HG03095 (cell line): Measurements from ENCODE around the gene VWC2L.

Experiments
- ATAC-seq: cut with Tn5 transposase; IDR thresholded peaks from one replicate; pipeline ENCODE4 v1.9.1; 2021; ENCODE audit warnings: moderate library complexity; ENCODE audit not compliant: unreplicated experiment

VWC2L gene

DNA sequence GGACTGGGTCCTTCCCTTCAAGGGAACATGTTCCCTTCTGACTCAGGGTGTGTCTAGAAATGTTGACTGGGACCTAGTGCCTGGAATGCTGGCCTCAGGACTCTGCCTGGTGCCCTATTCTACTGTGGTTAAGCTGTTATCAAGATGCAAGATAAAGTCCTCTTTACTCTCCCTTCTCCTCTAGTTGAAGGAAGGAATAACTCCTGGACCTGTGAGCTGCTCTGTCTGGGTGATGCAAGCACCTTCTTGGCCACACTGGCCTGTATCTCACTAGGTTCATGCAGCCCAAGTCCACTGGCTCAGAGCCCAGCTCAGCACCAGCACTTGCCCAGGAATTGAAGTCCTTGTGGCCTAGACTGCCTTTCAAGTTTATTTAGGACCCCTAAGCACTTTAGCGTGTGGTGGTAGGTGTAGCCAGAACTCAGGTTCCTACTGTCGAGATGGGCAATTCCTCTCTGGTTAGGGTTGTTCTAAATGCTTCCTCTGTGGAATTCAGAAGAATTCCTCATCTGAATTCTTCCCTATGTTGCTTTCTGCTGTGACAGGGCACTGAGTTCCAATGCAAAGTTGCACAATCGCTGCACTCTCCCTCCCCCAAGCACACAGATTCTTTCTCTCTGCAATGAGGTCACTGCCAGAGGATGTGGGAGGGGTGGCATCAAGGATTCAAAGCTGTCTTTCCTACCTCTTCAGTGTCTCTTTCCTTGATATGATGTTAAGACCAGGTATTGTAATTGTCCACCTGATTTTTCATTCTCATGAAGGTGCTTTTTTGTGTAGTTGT lies 54.7 kb downstream of the VWC2L start:
- no peak for ATAC-seq

DNA sequence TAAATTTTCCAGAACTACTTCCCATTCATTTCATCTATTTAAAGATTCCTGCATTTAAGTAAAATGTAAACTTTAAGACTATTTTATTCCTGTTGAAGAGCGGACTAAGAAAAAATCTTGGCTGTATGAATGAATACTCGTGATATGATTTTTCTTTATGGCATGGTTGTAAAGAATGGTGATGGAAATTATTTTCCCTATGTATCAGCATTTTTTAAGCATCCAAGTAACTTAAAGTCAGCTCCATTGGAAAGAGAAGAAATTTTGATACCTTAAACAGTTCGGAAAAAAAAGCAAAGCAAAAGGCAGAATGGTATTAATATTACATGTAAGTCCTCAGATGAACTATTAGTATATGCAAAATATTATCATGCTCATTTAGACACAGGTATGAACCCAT lies 58.9 kb downstream of the VWC2L start:
- ATAC-seq: no peak

DNA sequence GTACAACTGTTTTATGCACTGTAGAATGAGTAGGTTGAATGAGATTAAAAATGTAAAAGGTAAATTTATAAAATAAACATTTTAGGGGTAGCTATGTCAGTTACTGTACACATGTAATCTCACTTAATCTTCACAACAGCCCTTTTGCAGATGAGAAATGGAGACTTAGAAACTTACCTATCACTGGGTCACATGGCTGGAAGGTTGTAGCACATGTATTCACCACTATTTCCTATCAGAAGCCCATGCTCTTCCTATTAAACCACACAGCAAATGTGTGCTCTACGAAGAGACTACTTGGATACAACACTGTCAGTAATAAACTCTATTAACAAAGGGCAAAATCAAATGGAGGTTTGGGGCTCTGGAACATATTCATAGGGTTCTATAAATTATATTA lies 60.5 kb downstream of the VWC2L start:
- ATAC-seq: no peak

DNA sequence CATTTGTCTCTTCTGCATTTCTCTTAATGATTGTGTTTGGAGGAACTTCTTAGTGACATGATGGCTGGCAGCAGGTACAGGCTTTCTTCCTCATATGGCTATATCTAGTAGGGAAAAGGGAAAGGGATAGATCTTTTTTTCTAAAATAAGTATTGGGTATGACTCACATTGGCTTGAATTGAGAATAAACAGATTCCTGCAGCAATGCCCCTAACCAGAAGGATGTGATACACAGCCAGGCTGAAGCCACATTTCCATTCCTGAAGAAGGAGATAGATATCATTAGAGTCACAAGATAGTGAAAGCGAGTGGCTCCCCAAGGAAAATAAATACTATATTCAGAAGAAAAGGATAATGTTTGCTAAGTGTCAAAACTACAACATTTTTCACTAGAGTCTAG lies 61.1 kb downstream of the VWC2L start:
- ATAC-seq: no peak

DNA sequence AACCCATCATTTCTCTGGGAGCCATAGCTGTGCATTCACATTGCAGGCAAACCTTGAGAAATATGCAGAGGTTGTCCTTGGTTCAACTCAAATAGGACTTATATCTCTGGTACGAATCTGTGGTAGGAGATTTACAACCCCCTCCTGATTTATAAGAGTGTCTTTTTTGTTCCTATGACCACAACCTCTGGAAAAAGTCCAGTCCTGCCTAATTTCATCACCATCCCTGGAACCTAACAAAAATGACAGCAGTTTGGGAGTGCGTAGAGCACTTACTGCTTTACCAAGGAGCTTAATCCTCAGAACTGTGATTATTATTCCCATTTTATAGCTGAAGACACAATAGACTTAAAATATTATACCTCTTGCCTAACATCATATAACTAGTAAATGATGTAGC lies 66.5 kb downstream of the VWC2L start:
- ATAC-seq: no peak

DNA sequence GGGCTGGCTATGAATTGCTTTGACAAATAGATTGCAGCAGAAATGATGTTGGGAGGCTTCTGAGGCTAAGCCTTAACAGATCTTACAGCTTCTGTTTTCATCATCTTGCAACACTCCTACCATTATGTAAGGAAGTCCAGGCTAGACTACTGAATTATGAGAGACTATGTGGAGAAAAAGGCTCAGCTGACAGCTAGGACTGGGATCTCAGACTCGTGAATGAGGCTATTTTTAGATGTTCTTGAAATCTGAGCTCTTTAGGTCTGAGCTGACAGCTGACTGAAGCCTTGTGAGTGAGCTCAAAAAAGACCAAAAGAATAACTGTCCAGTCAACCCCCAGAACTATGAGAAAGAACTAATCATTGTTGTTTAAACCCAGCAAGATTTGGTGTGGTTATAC lies 70.3 kb downstream of the VWC2L start:
- ATAC-seq: no peak

DNA sequence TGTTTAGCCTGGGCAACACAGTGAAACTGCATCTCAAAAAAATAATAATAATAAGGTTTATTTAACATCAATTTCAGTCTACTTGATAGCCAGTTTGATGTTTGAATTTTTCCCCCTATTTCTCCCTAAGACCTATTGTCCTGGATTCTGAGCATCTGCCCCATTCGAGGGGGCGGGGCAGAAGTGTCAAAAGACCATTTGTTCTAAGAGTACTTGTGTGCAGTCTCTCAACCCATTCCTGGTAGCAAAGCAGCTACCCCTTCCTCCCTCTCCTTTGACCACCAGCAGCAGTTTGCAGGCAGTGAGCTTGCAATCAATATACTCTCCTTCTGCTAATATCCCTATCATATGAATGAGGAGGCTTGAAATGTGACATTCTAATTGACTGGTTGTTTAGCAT lies 71.9 kb downstream of the VWC2L start:
- no peak for ATAC-seq

DNA sequence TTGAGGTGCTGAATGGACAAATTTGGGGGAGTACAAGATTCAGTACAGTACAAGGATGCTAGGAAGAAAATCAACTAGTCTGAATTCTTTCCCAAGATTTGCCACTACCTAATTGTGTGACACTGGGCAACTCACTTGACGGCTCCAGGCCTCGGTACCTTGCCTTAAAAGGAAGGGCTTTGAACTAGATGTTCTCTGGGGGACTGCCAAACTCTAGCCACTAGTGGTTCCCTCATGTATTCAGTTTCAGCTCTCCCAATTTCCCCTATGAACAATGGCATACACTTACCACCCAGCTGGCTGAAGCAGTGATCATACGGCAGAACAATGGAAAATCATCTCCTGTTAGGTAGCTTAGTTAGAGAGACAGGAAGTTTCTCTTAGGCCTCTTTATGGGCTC lies 73.4 kb downstream of the VWC2L start:
- ATAC-seq: no peak

DNA sequence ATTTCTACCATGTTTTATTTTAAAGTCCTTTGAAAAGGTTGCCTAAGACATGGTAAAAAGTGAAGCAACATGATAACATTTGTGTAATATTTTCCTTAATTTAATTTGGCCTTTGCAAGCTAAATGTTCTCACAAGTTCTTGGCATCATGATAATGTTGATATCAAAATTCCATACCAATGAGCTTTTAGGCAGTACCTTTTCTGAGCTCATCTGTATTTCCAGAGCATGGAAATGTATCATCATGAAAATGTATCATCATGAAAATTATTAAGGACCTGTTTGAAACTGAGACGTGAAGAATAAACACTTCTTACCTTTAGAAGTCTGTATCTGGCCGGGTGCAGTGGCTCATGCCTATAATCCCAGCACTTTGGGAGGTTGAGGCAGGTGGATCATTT lies 73.8 kb downstream of the VWC2L start:
- no peak for ATAC-seq

DNA sequence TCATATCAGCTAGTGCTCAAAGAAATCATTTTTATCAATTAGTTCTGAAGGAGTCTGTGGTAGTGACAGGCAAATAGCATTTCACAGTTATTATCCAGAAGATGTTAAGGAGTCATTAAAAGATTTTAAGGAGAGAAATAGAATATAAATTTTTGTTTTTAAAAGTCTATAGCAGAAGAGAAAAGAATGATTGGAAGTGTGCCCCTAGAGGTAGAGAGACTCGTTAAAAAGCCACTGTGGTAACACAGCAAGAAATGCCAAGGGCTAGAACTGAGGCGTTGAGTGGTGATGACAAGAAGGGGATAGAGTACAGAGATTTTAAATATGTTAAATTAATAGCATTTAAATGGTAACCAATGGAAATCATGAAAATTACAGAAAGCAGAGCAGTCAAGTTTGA lies 78.3 kb downstream of the VWC2L start:
- no peak for ATAC-seq

DNA sequence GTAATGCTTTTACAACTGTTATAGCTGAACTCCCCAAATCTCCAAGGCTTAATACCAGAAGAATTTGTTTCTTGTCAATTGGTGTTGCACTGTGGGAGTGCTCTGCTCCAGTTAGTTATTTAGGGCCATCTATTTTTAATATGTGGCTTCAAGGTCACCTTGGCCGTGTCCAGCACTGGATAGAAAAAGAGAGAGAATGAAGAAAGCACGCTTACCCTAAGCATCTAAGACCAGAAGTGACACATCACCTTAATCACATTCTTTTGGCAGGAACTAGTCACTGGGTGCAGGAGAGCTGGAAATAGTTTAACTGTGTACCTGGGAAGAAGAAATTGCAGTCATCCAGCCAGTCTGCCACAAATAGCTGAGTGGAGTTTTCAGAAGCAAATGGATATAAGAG lies 78.8 kb downstream of the VWC2L start:
- no peak for ATAC-seq

DNA sequence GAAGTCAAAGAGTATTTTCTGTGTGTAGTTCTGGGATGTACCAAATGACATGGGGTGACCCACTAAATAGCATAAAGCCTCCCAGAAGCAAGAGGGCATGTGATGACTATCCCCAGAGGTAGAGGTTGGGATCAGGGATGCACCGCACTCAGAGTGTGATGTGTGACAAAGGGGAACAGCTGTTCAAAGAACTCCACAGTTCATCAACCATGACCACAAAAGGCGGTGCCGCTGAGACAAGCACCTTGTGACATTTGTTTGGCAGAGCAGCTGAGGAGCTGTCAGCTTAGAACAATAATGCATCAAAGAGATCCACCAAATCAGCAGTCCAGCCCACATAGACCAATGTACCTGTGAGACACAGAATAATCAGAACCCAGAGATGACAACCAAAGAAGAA lies 81.3 kb downstream of the VWC2L start:
- ATAC-seq: no peak

DNA sequence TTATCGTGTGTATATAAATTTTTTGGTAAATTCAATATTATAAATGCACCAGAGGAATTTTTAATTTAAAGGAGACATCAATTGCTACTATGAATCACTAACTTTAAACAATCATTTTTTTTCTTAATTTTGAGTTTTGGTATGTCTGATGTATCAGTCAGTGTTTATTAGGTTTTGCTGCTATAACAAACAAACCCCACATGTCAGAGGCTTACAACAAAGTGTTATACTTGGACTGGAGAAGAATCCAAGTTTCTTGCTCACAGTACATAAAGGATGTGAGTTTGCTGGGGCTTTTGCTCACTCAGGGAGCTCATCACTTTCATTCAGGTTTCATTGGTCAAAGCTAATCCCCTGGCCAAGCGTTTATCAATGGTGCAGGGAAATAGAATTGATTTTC lies 81.8 kb downstream of the VWC2L start:
- ATAC-seq: no peak

DNA sequence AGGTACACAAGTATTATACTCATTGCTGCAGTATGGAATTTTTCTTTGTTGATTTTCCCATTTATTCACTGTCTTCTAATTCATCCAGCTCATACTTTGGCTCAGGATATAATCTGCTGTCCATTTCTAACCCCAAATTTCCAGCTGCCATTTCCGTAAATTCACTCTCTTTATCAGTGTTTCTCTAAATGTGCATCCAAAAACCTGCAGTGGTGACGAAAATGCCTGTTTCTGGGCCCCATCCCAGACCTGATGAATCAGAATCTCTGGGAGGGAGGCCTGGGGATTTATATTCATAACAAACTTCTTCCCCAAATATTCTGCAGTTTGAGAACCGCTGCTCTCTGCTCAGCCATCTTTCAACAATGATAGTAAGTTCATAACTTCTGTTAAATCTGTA lies 86.6 kb downstream of the VWC2L start:
- no peak for ATAC-seq

DNA sequence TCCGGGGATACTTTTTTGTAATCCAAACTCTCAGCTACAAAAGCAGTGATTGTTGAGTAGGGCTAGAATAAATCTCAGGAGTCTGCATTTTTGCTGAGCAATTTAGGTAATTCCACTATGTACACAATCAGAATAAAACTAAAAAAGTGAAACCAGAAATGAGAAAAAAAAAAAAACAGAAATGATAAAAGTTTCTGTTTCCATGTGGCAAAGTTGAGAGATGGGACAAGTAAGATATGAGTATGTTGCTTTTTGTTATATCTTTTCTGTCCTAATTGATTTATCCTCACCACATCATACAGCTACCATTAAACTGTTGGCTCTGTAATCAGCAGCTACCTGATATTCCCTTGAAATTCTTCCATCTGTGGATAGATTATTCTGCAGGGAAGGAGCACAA lies 92.7 kb downstream of the VWC2L start:
- no peak for ATAC-seq

DNA sequence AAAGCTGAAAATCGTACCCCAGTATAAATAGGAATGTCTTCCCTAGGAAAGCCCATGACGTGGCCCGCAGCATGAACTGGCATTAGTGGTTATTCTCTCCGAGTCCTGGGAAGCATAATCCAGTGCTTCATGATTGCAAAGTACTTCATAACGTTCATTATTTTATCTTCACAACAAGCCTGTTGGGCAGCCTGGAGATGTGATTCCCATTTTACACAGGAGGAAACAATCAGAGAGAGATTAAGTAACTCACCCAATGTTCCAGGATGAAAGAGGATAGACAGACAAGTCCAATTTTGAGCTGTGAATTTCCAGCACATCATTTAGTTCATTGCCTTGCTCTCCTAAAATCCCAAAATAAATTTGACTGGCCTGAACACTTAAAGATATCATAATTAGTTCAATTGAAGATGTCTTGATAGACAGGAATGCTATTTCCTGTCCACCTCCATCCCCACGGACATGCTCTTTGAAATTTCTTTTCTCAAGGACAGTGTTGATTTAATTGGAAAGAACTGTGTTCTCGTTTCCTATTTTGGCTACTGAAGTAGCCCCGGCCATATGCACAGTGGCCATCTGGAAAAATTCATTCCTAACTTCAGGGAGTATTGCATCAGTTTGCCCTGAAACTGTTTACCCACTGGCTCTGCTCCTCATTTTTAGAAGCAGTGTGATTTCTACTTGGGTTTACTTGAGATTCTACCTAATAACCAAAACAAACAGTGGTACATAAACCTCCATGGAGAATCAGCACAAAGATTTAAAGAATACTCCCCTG lies 93.9 kb downstream of the VWC2L start:
- ATAC-seq: no peak

DNA sequence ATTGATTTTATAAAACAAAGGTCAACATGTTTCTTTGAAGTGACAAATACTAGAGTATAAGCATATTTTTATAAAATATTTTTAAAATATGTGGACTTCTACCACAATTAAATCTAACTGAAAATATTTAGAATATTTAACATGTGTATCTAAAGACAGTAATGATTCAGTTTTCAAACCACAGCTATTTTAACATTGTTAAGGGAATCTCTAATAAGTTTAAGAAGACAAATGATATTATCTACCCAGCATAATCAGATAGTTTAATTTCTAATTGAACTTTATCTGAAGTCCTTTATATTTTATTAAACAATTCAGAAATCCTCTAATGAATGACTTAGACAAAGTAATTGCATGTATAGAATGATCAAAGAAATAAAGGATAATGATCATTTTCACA lies 96.2 kb downstream of the VWC2L start:
- no peak for ATAC-seq

DNA sequence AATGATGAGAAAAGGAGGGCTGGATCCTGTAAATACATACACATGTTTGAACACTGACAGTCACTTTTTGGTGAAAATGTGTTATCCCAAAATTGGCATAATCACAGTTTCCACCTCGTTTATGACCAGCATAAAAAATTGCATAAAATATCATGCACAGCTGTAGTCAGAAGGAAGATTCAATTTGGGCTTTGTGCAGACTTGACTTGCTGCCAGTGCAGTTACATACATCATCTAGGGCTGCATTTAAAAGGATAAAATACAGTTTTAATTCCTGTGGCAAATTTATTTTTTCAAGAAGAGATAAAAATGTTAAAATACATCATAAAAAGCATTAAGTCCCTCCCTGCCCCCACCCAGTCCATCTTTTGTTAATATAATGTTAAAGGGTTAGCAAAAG lies 103.8 kb downstream of the VWC2L start:
- ATAC-seq: no peak

DNA sequence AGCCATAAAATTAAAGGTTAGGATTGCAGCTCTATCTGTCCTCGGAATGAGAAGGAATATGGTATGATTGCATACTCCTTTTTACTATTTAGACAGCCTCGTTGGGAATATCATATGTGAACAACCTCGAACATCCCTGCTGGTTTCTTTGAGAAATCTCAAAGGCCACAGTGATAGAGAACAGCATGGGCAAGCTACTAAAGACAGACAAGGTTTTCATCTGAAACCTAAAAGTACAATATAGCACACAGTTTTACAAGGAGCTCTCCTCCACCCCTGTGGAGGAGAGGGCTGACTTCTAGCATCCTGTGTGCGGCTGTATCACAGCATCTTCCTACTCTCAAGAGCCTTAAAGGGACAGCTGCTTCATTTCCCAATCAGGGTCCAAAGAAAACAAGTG lies 104.3 kb downstream of the VWC2L start:
- no peak for ATAC-seq

DNA sequence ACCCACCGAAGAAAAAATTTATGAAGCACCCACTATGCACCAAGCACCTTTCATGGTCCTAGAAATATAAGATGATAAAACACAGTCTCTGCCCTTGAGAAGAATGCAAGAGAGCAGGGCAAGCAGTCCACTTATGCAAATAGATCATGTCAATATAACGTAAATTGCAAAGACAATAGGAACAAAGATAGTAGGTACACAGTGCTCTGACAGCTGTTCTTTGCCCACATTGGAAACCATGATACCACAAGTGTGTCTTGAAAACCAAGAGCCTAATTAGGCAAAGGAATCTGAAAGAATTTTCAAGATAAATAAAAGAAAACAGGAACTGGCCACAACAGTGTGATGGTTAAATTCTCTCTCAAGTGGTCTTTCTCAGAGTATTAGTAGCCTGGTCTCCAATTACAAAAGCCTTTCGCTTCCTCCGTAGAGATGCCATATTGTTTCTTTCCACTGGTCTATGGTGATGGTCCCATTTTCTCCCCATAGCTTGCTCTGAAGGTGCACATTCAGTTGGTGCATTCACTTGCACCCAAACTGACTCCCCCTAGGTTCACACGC lies 108.5 kb downstream of the VWC2L start:
- no peak for ATAC-seq

DNA sequence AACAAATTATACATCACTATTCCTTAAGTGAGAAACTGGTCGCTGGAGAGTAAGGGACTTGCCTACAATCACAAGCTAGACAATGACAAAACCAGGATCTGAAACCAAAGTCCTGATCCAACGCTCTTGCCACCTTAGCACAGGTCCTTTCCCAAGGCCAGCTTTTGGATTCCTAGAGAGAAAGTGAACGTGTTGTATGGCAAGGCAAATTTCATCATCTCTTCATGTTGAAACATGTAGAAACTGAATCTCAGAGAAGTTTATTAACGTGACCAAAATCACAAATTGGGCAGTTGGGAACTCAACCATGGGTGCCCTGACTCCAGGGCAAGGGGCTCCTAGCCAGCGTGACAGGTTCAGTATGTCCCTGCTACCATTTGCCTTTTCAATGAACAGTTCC lies 118.2 kb downstream of the VWC2L start:
- no peak for ATAC-seq

DNA sequence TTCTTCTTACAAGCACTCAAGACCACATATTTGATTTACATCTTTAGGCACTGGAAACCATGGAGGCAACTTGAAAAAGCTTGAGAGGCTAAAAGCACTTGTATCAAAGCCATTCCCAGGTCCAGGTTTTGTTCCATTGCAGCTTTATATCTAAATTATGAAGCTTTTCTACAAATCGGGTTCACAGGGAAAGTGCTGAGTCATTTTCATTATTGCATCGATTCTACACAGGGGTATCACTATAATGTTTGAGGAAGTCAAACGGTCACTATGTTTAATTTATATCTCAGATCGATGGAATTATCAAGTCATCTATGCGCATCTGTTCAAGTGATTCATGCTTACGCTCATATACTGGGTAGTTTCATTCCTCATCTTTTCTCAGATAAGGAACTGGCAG lies 118.7 kb downstream of the VWC2L start:
- no peak for ATAC-seq
